Subcutaneous adipose tissue (tissue), 4 donors: ENCODE data around the gene TECR. TPM values are rescaled to one million over a fixed set of nuclear protein-coding genes. Genes with fewer than 3 reads are reported as not detected.

Source experiments
- total RNA-seq, 4 donors: library from RNA; depleted of rRNA; stranded (reverse); fragments of >200 nt; gene quantifications; one replicate each; pipeline ENCODE4 v1.1.0, GENCODE V29; 2016
- TF ChIP-seq, protein P1 (sequence below): fragments of 450-650 bp; IDR thresholded peaks from one replicate; pipeline ENCODE4 v1.5.1; 2016; ENCODE audit warnings: low read depth, mild to moderate bottlenecking, control low read depth, antibody characterized with exemption, moderate library complexity

The TECR gene
- total RNA-seq, 4 donors from 2014 or later: 36.8 to 86.7 (median 62.4) TPM

DNA sequence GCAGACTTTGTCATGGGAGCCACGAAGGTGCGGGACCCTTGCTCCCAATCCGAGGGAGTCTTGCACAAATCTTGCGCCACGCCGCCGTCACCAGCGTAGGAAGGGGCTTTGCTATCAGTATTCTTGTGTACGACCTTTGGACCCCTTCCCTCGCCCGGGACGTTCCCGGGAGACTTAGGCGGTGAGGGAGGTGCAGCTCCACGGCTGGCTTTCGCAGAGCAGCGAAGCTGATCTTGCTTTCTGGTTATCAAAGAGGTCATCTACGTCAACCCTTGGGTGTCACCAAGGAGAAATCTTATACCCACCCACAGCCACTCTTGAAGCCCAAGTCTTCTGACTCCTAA lies 583 bp downstream of the TECR start:
- TF ChIP-seq, protein P1, sequence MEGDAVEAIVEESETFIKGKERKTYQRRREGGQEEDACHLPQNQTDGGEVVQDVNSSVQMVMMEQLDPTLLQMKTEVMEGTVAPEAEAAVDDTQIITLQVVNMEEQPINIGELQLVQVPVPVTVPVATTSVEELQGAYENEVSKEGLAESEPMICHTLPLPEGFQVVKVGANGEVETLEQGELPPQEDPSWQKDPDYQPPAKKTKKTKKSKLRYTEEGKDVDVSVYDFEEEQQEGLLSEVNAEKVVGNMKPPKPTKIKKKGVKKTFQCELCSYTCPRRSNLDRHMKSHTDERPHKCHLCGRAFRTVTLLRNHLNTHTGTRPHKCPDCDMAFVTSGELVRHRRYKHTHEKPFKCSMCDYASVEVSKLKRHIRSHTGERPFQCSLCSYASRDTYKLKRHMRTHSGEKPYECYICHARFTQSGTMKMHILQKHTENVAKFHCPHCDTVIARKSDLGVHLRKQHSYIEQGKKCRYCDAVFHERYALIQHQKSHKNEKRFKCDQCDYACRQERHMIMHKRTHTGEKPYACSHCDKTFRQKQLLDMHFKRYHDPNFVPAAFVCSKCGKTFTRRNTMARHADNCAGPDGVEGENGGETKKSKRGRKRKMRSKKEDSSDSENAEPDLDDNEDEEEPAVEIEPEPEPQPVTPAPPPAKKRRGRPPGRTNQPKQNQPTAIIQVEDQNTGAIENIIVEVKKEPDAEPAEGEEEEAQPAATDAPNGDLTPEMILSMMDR: no peak

DNA sequence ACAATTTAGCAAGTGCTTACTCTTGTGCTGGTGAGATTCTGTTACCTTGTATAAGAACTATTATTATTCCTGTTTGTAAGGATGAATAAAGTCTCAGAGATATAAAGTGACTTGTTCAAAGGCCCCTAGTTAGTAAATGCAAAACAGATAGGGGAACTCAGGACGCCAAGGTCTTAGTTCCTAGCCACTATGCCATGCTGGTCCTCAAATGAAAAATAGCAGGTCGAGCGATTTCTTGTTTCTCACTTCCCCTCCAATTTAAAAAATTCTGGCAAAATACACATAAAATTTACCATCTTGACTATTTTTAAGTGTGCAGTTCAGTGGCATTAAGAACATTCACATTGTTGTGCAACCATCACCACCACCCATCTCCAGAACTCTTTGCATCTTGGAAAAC lies 1.1 kb downstream of the TECR start:
- TF ChIP-seq, protein P1: no peak

DNA sequence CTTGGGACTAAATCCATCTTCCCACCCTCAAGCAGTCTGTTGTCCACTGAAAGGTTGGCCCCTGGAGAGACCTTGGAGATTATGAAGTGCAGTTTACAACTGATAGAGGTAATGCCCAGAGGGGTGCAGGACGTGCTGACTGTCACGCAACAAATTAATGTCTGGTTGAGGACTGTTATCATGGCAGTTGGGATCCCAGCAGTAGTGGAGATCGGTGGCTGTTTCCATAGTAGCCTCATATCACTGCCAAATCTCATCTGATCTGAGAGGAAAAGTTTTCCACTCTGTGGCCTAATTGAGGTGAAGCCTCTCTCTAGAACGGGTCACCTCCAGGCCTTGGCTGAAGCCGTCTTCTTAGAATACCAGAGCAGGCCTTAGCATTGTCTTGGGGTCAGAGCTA lies 4.1 kb downstream of the TECR start:
- TF ChIP-seq, protein P1: no peak

DNA sequence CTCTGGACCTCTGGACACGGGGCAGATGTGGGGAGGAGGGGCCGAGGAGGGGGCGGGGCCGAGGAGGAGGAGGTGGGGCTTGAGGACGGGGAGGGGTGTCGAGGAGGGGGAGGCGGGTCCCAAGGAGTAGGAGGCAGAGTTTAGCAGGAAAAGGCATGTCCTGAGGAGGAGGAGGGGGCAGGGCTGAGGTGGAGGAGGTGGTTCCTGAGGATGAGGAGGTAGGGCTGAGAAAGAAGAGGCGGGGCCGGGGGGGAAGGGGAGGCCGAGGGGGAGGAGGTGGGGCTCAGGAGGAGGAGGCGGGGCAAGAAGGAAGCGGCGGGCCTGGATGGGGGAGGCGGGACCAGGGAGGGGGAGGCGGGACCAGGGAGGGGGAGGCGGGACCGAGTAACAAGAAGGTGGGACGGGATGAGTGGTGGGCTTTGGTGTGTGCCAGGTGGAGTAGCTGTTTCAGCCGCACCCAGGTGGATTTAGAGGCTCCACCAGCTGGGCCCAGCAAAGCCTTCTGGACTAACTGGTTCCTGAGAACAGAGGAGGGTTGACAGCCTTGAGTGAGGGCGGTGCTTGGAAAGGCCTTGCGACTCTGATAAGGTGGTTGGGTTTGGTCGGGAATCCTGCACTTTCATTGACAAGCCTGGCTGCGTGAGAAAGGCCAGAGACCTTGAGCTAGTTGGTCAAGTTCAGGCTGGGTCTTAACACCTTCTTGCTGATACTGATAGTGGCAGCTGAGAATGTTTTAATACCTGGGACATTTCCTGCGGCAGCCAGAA lies 7.7 kb downstream of the TECR start:
- TF ChIP-seq, protein P1: no peak

DNA sequence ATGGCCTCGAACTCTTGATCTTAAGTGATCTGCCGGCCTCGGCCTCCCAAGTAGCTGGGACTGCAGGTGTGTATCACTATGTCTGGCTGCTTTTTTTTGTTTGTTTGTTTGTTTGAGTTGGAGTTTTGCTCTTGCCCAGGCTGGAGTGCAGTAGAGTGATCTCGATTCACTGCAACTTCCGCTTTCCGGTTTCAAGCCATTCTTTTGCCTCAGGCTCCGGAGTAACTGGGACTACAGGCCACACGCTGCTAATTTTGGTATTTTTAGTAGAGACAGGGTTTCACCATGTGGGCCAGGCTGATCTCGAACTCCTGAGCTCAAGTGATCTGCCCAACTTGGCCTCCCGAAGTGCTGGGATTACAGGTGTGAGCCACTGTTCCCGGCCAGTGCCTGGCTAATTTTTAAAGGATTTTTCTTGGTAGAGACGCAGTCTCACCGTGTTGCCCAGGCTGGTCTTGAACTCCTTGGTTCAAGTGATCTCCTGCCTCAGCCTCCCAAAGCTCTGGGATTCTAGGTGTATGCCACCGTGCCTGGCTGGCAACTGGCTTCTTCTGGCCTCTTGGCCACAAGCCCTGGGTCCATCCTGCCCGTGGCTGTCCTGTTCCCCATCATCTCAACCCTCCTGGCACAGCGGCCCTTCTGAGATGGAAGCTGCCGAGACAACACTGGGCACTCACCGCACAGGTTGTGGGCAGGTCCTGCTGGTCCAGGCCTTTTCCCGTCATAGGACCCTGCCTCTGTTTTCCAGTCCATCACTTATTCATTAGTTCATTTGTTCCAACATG lies 11.5 kb downstream of the TECR start:
- TF ChIP-seq, protein P1: no peak

DNA sequence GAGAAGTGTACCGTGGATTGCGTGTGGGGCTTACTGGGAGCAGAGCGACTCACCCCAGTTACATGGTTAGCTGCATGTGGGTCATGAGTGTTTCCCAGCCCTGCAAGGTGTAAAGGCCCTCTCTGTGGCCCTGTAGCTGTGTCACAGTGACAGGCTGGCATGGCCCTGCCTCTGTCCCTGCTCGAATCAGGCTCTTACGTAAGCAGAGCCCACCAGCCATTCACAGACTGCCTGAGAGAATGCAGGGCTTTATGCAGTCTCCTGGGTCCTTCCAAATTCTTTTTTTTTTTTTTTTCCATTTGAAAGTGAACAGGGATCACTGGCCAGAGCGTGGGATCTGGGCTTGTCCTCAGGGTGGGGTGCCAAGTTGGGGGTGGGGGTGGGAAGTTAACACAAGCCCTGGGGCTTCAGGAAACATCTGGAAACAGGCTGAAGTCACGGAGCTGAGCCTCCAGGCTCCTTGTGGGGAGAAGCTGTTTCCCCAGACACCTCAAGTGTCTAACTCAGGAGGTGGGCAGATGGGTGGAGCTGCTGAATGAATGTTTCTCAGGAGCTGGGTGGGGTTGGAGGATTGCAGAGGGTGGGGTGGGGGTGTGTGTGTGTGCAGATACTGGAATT lies 13.4 kb downstream of the TECR start:
- TF ChIP-seq, protein P1: no peak

DNA sequence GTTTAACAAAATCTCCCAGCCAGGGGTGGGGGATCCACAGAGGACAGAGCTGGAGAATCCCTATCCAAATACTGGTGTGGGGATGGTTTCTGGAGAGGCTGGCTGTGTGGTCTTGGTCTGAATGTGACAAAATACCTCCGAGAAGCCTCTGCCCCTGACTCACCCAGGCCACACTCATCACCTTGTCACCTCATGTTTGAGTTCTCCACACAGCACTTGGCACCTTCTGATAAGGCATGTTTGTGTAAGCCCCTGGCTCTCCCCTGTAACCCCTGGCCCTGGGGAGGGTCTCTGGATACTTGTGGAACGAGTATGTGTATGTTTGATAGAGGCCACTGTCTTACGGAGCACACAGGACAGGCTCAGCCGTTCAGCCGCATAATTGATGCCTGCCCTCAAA lies 14.7 kb downstream of the TECR start:
- TF ChIP-seq, protein P1: no peak
